HCT116 (cell line): ENCODE data around the gene GABBR2. TPM values are rescaled to one million over a fixed set of nuclear protein-coding genes. Genes with fewer than 3 reads are reported as not detected.

ENCODE experiments used
- CEBPB ChIP-seq: IDR thresholded peaks from 2 replicates; pipeline ENCODE4 v1.6.1; 2012; ENCODE audit warnings: low read depth
- EGR1 ChIP-seq: IDR thresholded peaks from 2 replicates; pipeline ENCODE4 v1.6.1; 2012; ENCODE audit warnings: low read depth
- ELF1 ChIP-seq: IDR thresholded peaks from 2 replicates; pipeline ENCODE4 v1.6.1; 2012; ENCODE audit warnings: low read depth, borderline replicate concordance
- EZH2phosphoT487 ChIP-seq: fragments of 200-600 bp; IDR thresholded peaks from 2 replicates; pipeline ENCODE4 v1.6.1; 2018; ENCODE audit warnings: antibody characterized with exemption, borderline replicate concordance
- POLR2A ChIP-seq: IDR thresholded peaks from 2 replicates; pipeline ENCODE4 v1.7.0; 2011; ENCODE audit warnings: borderline replicate concordance; ENCODE audit not compliant: insufficient read depth, insufficient read length; ENCODE audit errors: extremely low read depth
- RAD21 ChIP-seq: IDR thresholded peaks from 2 replicates; pipeline ENCODE4 v1.6.1; 2012; ENCODE audit warnings: low read depth, mild to moderate bottlenecking
- SIN3A ChIP-seq: IDR thresholded peaks from 2 replicates; pipeline ENCODE4 v1.6.1; 2012; ENCODE audit warnings: low read depth
- SP1 ChIP-seq: IDR thresholded peaks from 2 replicates; pipeline ENCODE4 v1.6.1; 2012; ENCODE audit warnings: low read depth
- SRF ChIP-seq: IDR thresholded peaks from 2 replicates; pipeline ENCODE4 v1.6.1; 2012; ENCODE audit warnings: low read depth
- ZNF274 ChIP-seq: fragments of 200-500 bp; sonication (Bioruptor generic); IDR thresholded peaks from 2 replicates; pipeline ENCODE4 v1.6.1; 2014; ENCODE audit warnings: mild to moderate bottlenecking, low read depth, low read length, inconsistent platforms
- total RNA-seq: library from RNA; stranded (reverse); gene quantifications from one replicate; pipeline ENCODE4 v1.2.1, GENCODE V29; 2021; ENCODE audit not compliant: unreplicated experiment
- TF ChIP-seq, protein P1 (sequence below): IDR thresholded peaks from 2 replicates; pipeline ENCODE4 v1.6.1; 2011; ENCODE audit warnings: mild to moderate bottlenecking, low read length, moderate library complexity; ENCODE audit not compliant: insufficient replicate concordance; ENCODE audit errors: extremely low read depth
- TF ChIP-seq, protein P2 (sequence below): IDR thresholded peaks from 2 replicates; pipeline ENCODE4 v1.6.1; 2012
- TF ChIP-seq, protein P3 (sequence below): IDR thresholded peaks from 2 replicates; pipeline ENCODE4 v1.6.1; 2012

The GABBR2 gene
- total RNA-seq, 1 experiment from 2014 or later: 0.15 TPM

DNA sequence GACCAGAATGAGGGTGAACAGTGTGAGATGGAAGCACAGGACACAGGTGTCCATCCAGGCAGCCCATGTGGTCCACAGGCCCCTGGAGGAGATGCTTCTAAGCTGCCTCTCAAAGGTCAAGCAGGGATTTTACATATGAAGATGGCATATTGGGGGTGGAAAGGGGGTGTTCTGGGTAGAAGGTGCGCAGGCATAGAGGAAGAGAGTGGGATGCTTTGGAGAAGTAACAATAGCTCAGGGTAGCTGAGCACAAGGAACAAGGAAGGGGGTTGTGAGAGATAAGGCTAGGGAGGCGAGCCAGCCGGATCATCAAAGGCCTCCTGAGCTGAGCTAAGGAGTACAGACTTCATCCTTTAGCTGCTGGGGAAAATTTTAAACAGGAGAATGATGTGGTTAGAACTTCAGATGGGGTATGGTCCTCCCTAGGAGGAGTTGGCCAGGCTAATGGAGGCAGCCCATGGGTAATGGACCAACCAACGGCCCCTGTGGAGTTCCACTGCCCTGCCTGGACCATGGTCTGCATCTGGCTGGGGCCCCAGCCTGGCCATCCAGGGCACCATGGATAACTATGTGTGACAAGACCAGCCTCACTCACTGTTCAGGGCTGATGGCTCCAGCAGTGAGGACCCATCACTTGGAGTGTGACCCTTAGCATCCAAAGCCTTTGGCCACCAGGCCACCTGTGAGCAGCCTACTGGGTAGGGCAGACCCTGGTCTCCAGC lies 366.5 kb downstream of the GABBR2 start (continued):
- TF ChIP-seq, protein P1, sequence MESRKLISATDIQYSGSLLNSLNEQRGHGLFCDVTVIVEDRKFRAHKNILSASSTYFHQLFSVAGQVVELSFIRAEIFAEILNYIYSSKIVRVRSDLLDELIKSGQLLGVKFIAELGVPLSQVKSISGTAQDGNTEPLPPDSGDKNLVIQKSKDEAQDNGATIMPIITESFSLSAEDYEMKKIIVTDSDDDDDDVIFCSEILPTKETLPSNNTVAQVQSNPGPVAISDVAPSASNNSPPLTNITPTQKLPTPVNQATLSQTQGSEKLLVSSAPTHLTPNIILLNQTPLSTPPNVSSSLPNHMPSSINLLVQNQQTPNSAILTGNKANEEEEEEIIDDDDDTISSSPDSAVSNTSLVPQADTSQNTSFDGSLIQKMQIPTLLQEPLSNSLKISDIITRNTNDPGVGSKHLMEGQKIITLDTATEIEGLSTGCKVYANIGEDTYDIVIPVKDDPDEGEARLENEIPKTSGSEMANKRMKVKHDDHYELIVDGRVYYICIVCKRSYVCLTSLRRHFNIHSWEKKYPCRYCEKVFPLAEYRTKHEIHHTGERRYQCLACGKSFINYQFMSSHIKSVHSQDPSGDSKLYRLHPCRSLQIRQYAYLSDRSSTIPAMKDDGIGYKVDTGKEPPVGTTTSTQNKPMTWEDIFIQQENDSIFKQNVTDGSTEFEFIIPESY: no peak
- TF ChIP-seq SIN3A (no peak), RAD21 (no peak), POLR2A (no peak), EZH2phosphoT487 (no peak), ZNF274 (no peak), EGR1 (no peak), ELF1 (no peak), SRF (no peak), SP1 (no peak), CEBPB (no peak)
- TF ChIP-seq, protein P2, sequence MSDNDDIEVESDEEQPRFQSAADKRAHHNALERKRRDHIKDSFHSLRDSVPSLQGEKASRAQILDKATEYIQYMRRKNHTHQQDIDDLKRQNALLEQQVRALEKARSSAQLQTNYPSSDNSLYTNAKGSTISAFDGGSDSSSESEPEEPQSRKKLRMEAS: no peak
- TF ChIP-seq, protein P3, sequence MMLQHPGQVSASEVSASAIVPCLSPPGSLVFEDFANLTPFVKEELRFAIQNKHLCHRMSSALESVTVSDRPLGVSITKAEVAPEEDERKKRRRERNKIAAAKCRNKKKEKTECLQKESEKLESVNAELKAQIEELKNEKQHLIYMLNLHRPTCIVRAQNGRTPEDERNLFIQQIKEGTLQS: no peak
